TTC549 (cell line): ENCODE data around the gene RRP12.
"Not testable (repeated sequence)": the region's sequence is repeated elsewhere in the genome, so short reads cannot be mapped to it uniquely, and the experiment has no call there.

ENCODE experiments used
- FAIRE-seq: peaks from 2 replicates; lab custom pipeline; 2012; peaks lifted over from hg19 to GRCh38; lab: Jason Lieb, UNC

The RRP12 gene

GRCh38 chr10:97406483-97406882 is 5.3 kb upstream of the RRP12 start:
- FAIRE-seq, result not testable (repeated sequence)

DNA sequence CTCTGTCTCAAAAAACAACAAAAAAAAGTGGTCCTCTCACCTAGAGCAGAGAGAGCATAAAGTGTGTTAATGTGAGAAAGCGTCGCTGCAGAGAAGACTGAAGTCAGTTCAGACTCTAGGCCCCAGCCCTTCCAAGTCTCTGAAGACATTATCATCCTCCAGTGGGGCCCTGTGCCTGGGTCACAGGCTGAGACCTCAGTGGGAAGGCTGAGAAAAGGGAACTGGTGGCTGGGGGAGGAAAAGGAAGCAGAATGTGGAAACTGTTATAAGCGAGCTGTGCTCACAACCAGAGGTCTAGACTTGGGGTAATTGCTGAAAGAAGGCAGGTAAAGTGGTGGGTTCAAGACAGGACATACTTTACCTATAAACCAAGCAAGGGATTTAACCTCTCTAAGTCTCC is 4.9 kb upstream of the RRP12 start:
- no peak for FAIRE-seq

GRCh38 chr10:97404044-97404443 is 2.9 kb upstream of the RRP12 start:
- FAIRE-seq, result no peak

DNA sequence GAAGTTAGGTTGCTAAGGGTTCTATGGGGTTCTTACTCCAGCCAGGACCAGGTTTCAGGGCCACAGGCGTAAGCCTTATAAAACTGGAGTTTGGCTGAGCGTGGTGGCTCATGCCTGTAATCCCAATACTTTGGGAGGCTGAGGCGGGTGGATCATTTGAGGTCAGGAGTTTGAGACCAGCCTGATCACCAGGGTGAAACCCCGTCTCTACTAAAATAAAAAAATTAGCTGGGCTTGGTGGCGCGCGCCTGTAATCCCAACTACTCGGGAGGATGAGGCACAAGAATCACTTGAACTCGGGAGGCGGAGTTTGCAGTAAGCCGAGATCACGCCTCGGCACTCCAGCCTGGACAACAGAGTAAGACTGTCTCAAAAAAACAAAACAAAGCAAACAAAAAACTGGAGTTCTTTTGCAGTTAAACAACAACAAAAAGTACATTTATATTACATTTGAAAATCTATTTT is 347 bp upstream of the RRP12 start:
- no peak for FAIRE-seq

GRCh38 chr10:97399843-97400545 is 1.1 kb downstream of the RRP12 start:
- no peak for FAIRE-seq

- FAIRE-seq, result no peak
Measured at GRCh38 chr10:97396056-97396455, 5.1 kb downstream of the RRP12 start.

DNA sequence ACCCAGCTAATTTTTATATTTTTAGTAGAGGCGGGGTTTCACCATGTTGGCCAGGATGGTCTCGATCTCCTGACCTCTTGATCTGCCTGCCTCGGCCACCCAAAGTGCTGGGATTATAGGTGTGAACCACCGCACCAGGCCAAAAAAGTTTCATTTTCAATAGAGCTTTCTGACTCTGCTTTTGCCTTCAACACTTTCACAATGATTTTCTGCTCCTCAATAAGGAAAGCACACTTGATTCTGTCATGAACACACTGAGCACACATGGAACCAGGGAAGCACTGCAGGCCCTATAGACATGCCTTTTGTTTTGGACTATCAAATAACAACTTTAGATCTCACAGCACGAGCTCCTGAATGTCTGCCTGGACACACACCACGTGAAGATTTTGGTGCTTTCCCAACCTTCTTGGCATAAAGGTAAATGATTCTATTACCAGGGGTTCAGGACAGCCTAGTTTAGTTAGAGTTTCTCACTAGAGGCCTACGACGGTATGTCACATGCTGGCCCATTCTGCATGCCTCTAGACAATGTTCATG is 8.0 kb downstream of the RRP12 start:
- FAIRE-seq, result no peak

- FAIRE-seq, result no peak
Measured at GRCh38 chr10:97390091-97390490, 11.0 kb downstream of the RRP12 start.

DNA sequence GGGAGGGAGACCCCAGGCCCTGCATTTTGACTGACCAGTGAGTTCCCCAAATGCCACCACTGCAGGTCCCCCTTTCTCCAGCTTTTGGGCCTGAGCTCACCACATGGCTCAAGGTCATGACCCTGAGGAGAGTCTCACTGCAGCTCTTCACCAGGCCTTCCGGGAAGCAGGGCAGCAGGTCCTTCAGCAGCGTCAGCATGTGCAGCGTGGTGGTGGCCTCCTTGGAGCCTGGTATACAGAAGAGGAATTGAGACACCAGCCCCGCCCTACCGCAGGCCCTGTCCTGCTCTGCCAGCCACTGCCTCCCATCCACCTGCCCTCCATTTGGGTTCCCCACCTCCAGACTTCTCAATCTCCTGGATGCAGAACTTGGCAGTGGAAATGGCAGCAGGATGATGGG is 13.0 kb downstream of the RRP12 start:
- no peak for FAIRE-seq

GRCh38 chr10:97385565-97385964 is 15.6 kb downstream of the RRP12 start:
- no peak for FAIRE-seq

- no peak for FAIRE-seq
Measured at GRCh38 chr10:97384641-97385040, 16.5 kb downstream of the RRP12 start.

DNA sequence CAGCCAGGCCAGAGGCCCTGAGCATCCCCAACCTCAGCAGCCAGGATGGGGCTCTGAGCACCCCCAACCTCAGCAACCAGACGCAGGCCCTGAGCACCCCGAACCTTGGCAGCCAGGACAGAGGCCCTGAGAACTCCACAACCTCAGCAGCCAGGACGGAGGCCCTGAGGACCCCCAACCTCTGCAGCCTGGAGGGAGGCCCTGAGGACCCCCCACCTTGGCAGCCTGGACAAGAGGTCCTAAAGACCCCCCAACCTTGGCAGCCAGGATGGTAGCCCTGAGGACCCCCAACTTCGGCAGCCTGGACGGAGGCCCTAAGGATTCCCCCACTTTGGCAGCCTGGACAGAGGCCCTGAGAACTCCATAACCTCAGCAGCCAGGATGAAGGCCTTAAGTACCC is 17.0 kb downstream of the RRP12 start:
- FAIRE-seq, result no peak

GRCh38 chr10:97383159-97383558 is 18.0 kb downstream of the RRP12 start:
- no peak for FAIRE-seq

- FAIRE-seq, result no peak
Measured at GRCh38 chr10:97381626-97382025, 19.5 kb downstream of the RRP12 start.

DNA sequence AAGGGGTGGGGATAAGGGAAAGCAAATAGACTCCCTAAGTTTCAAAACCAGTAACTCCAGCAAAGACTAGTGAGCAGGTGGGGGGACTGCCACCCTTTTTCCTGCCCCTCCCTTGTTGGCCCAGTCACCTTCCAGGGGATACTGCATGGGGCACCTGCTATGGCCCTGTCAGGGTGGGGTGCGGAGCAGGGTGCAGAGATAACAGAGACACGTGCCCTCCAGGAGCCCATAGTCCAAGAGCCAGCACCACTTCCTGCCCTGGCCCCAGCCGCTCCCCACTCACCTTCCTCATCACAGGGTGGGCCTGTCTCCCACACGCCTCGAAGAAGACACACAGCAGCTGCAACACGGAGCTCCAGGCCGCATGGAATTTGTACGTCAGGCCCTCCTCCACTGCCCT is 20.6 kb downstream of the RRP12 start:
- FAIRE-seq, result no peak

- FAIRE-seq, result no peak
Measured at GRCh38 chr10:97378933-97379921, 21.9 kb downstream of the RRP12 start.

DNA sequence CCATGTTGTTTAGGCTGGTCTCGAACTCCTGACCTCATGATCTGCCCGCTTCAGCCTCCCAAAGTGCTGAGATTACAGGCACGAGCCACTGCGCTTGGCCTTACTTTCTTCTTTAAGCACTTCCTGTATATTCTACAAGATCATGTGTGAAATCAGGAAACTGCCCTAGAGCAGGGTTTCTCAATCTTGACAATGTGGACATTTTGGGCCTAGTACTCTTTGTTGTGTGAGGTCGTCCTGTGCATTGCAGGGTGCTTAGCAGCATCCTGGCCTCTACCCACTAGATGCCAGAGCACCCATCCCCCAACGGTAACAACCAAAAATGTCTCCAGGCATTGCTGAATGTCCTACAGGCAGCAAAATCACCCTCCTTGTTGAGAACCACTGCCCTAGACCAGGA is 24.7 kb downstream of the RRP12 start:
- FAIRE-seq, result no peak

DNA sequence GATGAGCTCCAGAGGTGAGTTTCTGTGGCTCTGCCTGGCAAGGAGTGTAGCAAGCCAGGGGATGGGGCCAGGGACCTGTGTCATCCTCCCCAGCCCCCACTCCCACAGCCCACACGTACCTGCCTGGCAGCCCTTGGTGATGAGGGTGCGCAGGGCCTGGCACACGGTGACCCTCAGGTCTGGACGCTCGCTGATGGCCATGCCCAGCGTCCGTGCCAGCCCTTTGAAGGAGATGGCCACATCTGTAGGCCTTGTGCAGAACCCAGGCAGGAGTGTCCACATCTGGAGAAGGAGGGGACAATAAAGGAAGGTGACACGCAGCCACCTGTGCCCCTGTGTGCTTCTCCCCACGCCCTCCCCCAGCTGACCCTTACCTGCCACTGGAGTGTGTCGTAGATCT is 27.7 kb downstream of the RRP12 start:
- no peak for FAIRE-seq

GRCh38 chr10:97372233-97372875 is 28.8 kb downstream of the RRP12 start:
- FAIRE-seq, result no peak

DNA sequence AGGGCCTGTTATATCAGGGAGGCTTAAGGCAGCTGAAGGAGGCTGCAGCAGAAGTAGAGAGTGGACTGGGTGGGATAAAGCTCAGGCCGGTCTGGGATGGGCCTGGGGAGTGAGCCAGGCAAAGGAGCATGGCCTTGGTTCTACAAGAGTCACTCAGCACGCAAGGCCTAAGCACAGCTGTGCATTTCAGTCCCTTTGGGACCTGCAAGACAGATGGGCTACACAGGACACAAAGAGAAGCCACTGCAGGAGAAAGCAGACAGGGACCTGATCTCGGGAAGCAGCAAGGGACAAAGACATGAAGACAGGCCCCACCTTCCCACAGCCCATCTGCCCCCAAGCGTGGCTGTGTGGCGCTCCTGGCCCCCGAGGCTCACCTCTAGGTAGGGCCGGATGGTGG is 29.4 kb downstream of the RRP12 start:
- no peak for FAIRE-seq

DNA sequence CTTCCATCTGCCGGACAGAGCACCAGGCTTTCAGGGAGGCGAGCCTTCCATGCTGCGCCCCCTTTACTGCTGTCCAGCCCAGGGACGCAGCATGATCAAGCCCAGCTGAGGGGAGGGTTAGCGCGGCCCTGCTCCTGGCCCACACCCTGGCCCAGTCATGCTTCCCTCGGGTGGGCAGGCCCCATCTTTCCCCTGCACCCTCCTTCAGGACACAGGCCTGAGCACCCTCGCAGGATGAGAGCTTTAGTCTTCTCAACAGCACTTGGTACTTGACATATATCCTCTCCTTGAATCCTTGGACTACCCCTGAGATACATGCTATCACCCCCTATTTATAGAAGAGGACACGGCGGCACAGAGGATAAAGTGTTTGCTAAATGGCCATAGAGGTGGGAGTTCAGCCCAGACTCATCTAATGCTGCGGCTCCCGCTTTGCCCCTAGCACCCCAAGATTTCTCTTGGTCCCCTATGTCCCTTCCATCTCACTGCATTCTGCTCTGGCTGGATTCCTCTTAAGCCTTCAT is 34.0 kb downstream of the RRP12 start:
- FAIRE-seq, result no peak

DNA sequence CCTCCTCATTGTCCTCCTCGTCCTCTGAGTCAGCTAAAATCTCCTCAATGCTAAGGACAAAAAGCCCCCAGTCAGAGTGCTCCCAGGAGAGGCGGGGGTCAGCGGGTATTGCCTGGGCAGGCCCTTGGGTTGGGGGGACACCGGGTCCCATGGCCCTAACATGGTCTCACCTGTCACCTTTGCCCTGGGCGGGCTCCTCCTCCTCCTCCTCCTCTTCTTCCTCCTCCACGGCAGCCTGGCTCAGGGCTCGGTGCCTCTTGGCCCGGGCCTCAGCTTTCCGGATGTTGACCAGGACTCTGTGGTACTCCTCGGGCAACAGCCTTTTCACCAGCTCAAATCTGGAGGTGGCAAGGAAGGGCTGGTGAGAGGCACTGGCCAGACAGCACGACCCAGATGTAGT is 34.6 kb downstream of the RRP12 start:
- FAIRE-seq, result no peak
